DND-41 (cell line): ENCODE results near the gene PKDREJ.

Source experiments
- ATAC-seq: fragments of 200-7000 bp; cut with Tn5 transposase; 3 replicates; pipeline ENCODE4 v1.9.1; 2021; ENCODE audit warnings: low read depth; ENCODE audit not compliant: insufficient read depth
- DNase-seq: peaks from one replicate; pipeline ENCODE4 v3.0.0-alpha.2; 2020
- H2AFZ ChIP-seq: 2 replicates; pipeline ENCODE4 v1.6.0; 2012; ENCODE audit warnings: low read depth, low read length
- H3K27ac ChIP-seq: 2 replicates; pipeline ENCODE4 v1.5.1; 2012; ENCODE audit warnings: low read length, inconsistent platforms
- H3K27me3 ChIP-seq: fragments of 200-600 bp; sonication (generic); 2 replicates; pipeline ENCODE4 v1.6.0; 2012; ENCODE audit warnings: low read length, mild to moderate bottlenecking, inconsistent platforms; ENCODE audit not compliant: insufficient read depth, poor library complexity
- H3K36me3 ChIP-seq: 2 replicates; pipeline ENCODE4 v1.5.1; 2012; ENCODE audit warnings: low read length, inconsistent platforms; ENCODE audit not compliant: insufficient read depth
- H3K4me1 ChIP-seq: 2 replicates; pipeline ENCODE4 v1.5.1; 2012; ENCODE audit warnings: mild to moderate bottlenecking, low read length; ENCODE audit not compliant: insufficient read depth
- H3K4me2 ChIP-seq: 2 replicates; pipeline ENCODE4 v1.6.0; 2012; ENCODE audit warnings: mild to moderate bottlenecking, moderate library complexity, low read length, inconsistent platforms; ENCODE audit not compliant: insufficient read depth
- H3K4me3 ChIP-seq, 2 experiments: fragments of 200-600 bp in 1 of 2; shearing (Covaris generic) in 1 of 2; 2 replicates each; pipeline ENCODE4 v1.5.1; 2012 to 2016; ENCODE audit warnings: inconsistent platforms in 2 of 2, low read length in 2 of 2, mild to moderate bottlenecking in 2 of 2, low read depth in 1 of 2, moderate library complexity in 1 of 2
- H3K79me2 ChIP-seq: 2 replicates; pipeline ENCODE4 v1.6.0; 2012; ENCODE audit warnings: low read length, inconsistent platforms; ENCODE audit not compliant: insufficient read depth
- H3K9ac ChIP-seq: 2 replicates; pipeline ENCODE4 v1.6.0; 2012; ENCODE audit warnings: low read depth, mild to moderate bottlenecking, inconsistent platforms, low read length, moderate library complexity
- H3K9me3 ChIP-seq: 2 replicates; pipeline ENCODE4 v1.5.1; 2012; ENCODE audit warnings: low read length, moderate library complexity, mild to moderate bottlenecking, inconsistent platforms; ENCODE audit not compliant: insufficient read depth, severe bottlenecking
- H4K20me1 ChIP-seq: 2 replicates; pipeline ENCODE4 v1.6.0; 2012; ENCODE audit warnings: low read length; ENCODE audit not compliant: insufficient read depth
- CTCF ChIP-seq: IDR thresholded peaks from 2 replicates; pipeline ENCODE4 v1.5.1; 2012; ENCODE audit warnings: borderline replicate concordance, low read length, moderate library complexity, mild to moderate bottlenecking; ENCODE audit not compliant: poor library complexity, severe bottlenecking; ENCODE audit errors: extremely low read depth
- EZH2 ChIP-seq: IDR thresholded peaks from 3 replicates; pipeline ENCODE4 v1.6.1; 2012; ENCODE audit warnings: borderline replicate concordance, low read depth, mild to moderate bottlenecking, moderate library complexity, low read length, inconsistent platforms; ENCODE audit not compliant: severe bottlenecking

PKDREJ gene

DNA sequence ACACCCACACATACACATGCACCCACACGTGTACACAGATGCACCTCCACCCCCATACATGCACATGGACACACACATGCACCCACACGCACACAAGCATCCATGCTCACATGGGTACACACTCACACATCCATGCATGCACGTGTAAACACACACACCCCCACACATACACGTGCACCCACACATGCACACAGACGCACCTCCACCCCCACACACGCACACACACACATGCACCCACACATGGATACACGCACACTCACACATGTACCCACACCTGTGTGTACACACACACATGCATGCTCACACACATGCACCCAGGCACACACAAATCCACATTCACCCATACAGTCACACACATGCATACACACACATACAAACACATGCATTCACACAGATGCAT is 37.5 kb downstream of the PKDREJ start:
- no peaks in the 10 kb centered on the region for H3K79me2 ChIP-seq

GRCh38 chr22:46224898-46225290 is 38.2 kb downstream of the PKDREJ start:
- DNase-seq (no peak), ATAC-seq (no peak)
- Histone ChIP-seq H3K4me3 (no peak overlapping the region), H3K9ac (no peak overlapping the region), H3K4me1 (no peaks in the 10 kb centered on the region), H3K27ac (no peak overlapping the region; the same call in 1 of the 2 replicates), H2AFZ (no peak overlapping the region), H3K79me2 (no peaks in the 10 kb centered on the region), H3K36me3 (peaks cover 42% of the 10 kb centered on the region), H3K4me2 (no peak overlapping the region), H4K20me1 (no peaks in the 10 kb centered on the region), H3K9me3 (no peaks in the 10 kb centered on the region), H3K27me3 (no peaks in the 10 kb centered on the region)
- TF ChIP-seq CTCF (no peak), EZH2 (no peak)

More for the DNA sequence above, 37.5 kb downstream of the PKDREJ start:
- Histone ChIP-seq H3K27ac (no peak overlapping the region; the same call in 1 of the 2 replicates), H3K36me3 (peaks cover 34% of the 10 kb centered on the region), H3K4me3 (no peak overlapping the region), H3K27me3 (no peaks in the 10 kb centered on the region), H3K4me2 (no peak overlapping the region), H3K9ac (no peak overlapping the region), H3K4me1 (no peaks in the 10 kb centered on the region), H2AFZ (no peak overlapping the region), H4K20me1 (no peaks in the 10 kb centered on the region), H3K9me3 (no peaks in the 10 kb centered on the region)
- DNase-seq = no peak
- no peak for TF ChIP-seq EZH2
- TF ChIP-seq CTCF = no peak
- no peak for ATAC-seq

DNA sequence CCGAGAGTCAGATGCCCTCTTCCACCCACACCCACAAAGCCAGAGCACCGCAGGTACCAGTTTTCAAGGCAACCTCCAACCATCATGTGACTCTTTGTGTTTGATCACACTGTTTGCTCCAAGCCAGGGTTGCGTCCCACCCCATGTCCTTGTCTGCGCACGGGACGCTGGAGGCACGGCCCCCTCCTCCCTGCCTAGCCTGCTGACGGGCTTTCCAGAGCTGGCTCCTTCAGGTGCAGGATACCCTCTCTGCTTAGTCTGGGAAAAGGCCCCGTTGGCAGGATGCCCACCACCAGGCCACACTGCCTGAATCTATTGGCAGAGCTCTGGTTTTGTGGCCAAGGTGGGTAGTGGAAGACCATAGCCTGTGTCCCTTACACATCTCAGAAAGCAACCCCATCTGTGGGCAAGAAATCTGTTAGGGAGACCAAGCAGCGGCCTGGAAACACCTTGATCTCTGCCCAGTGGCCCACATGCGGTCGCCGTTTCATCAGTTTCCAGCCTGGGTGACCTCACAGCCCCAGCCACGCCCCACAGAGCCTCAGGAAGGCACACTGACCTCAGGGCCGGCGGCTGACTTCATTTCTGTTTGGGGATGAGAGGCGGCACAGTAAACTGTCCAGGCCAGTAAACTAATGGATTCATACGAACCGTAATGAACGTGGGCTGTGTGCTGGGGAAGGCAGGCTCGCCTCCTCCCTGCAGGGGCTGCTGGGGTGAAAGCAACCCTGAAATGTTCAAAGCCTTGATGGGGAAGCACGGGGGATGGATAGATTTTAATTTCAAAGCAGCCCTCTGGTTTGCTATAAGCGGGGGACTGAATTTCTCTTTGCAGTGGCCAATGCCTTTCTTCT is 38.9 kb downstream of the PKDREJ start:
- ATAC-seq (no peak), DNase-seq (no peak)
- Histone ChIP-seq H4K20me1 (no peaks in the 10 kb centered on the region), H3K4me2 (no peak overlapping the region), H3K79me2 (no peaks in the 10 kb centered on the region), H3K9me3 (no peaks in the 10 kb centered on the region), H3K27ac (peak overlapping the region; percentile 25; the same call in 1 of the 2 replicates), H3K27me3 (no peaks in the 10 kb centered on the region), H3K4me1 (0 out of 2 replicates have a peak, but pooled peaks cover 3% of the 10 kb centered on the region), H3K9ac (no peak overlapping the region), H3K36me3 (peaks cover 48% of the 10 kb centered on the region), H3K4me3 (no peak overlapping the region), H2AFZ (no peak overlapping the region)
- TF ChIP-seq EZH2 (no peak), CTCF (no peak)
